Activated T-helper 1 cell treated with anti-CD3 and anti-CD28 coated beads, Interleukin-12 subunit alpha, Interleukin-12 subunit beta, Interleukin-2, Interleukin-4 antibody, amounts not matched to agents 30 ng/mL and 10 ng/mL and 1 ng/mL, durations not matched to agents 14 hours and 24 hours and 36 hours (primary cell): ENCODE data around the gene AR. TPM values are rescaled to one million over a fixed set of nuclear protein-coding genes. Genes with fewer than 3 reads are reported as not detected.

Experiments
- DNase-seq: peaks from one replicate; pipeline ENCODE4 v3.0.0; 2021; ENCODE audit warnings: low spot score
- H3K27ac Mint-ChIP-seq: one replicate; pipeline ENCODE4 v1.8.0; 2021; ENCODE audit warnings: mild to moderate bottlenecking, mixed read lengths
- H3K27me3 Mint-ChIP-seq: one replicate; pipeline ENCODE4 v1.8.0; 2022; ENCODE audit warnings: mild to moderate bottlenecking, moderate library complexity, mixed read lengths; ENCODE audit not compliant: insufficient read depth
- H3K36me3 Mint-ChIP-seq: one replicate; pipeline ENCODE4 v1.8.0; 2021; ENCODE audit warnings: low read depth, mixed read lengths
- H3K4me1 Mint-ChIP-seq: one replicate; pipeline ENCODE4 v1.8.0; 2021; ENCODE audit warnings: low read depth, mixed read lengths
- H3K4me3 Mint-ChIP-seq: one replicate; pipeline ENCODE4 v1.8.0; 2021; ENCODE audit warnings: mild to moderate bottlenecking, moderate library complexity, mixed read lengths
- H3K9me3 Mint-ChIP-seq: one replicate; pipeline ENCODE4 v1.8.0; 2021; ENCODE audit warnings: mixed read lengths
- intact Hi-C: fragments of 100-400 bp; cut with micrococcal nuclease; formaldehyde crosslinking; loops from one replicate; pipeline ENCODE4 v1.15.1; 2024
- total RNA-seq: library from RNA; stranded (reverse); gene quantifications from 2 replicates; pipeline ENCODE4 v1.2.3, GENCODE V29; 2022

AR gene, protein sequence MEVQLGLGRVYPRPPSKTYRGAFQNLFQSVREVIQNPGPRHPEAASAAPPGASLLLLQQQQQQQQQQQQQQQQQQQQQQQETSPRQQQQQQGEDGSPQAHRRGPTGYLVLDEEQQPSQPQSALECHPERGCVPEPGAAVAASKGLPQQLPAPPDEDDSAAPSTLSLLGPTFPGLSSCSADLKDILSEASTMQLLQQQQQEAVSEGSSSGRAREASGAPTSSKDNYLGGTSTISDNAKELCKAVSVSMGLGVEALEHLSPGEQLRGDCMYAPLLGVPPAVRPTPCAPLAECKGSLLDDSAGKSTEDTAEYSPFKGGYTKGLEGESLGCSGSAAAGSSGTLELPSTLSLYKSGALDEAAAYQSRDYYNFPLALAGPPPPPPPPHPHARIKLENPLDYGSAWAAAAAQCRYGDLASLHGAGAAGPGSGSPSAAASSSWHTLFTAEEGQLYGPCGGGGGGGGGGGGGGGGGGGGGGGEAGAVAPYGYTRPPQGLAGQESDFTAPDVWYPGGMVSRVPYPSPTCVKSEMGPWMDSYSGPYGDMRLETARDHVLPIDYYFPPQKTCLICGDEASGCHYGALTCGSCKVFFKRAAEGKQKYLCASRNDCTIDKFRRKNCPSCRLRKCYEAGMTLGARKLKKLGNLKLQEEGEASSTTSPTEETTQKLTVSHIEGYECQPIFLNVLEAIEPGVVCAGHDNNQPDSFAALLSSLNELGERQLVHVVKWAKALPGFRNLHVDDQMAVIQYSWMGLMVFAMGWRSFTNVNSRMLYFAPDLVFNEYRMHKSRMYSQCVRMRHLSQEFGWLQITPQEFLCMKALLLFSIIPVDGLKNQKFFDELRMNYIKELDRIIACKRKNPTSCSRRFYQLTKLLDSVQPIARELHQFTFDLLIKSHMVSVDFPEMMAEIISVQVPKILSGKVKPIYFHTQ
- not detected in 2 replicates for total RNA-seq

DNA sequence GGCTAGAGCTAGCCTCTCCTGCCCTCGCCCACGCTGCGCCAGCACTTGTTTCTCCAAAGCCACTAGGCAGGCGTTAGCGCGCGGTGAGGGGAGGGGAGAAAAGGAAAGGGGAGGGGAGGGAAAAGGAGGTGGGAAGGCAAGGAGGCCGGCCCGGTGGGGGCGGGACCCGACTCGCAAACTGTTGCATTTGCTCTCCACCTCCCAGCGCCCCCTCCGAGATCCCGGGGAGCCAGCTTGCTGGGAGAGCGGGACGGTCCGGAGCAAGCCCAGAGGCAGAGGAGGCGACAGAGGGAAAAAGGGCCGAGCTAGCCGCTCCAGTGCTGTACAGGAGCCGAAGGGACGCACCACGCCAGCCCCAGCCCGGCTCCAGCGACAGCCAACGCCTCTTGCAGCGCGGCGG is at the start of gene AR:
TSS of gene AR (plus strand) at position 204 of the 400 bp plus-strand sequence. CDS start 1,126 bp downstream, outside the sequence.
- no peak within 1 kb of the TSS for H3K27ac Mint-ChIP-seq
- intact Hi-C loops: no loop called here
- H3K27me3 Mint-ChIP-seq: peaks cover 17% of the 10 kb centered on the region
- H3K9me3 Mint-ChIP-seq: no peaks in the 10 kb centered on the region
- H3K4me1 Mint-ChIP-seq: no peaks in the 10 kb centered on the region
- DNase-seq: no peak
- H3K4me3 Mint-ChIP-seq: no peak within 1 kb of the TSS
- H3K36me3 Mint-ChIP-seq: no peaks in the 10 kb centered on the region

DNA sequence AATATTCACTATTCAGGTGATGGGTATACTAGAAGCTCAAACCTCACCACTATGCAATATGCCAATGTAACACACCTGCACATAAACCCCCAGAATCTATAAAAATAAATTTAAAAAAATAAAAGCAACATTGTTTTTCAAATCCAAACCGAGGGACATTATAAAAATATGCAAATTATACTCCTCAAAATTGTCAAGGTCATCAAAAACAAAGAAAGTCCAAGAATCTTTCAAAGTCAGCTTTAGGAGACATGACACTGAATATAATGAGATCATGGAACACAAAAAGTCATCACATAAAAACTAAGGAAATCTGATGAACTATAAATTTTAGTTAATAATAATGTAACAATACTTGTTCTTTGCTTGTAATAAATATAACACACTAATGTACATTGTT is 43.2 kb upstream of the AR start:
- intact Hi-C loops: no loop called here
- H3K4me1 Mint-ChIP-seq: no peaks in the 10 kb centered on the region
- no peak overlapping the region for H3K4me3 Mint-ChIP-seq
- no peaks in the 10 kb centered on the region for H3K36me3 Mint-ChIP-seq
- H3K9me3 Mint-ChIP-seq: no peaks in the 10 kb centered on the region
- no peak for DNase-seq
- H3K27me3 Mint-ChIP-seq: no peaks in the 10 kb centered on the region
- no peak overlapping the region for H3K27ac Mint-ChIP-seq

DNA sequence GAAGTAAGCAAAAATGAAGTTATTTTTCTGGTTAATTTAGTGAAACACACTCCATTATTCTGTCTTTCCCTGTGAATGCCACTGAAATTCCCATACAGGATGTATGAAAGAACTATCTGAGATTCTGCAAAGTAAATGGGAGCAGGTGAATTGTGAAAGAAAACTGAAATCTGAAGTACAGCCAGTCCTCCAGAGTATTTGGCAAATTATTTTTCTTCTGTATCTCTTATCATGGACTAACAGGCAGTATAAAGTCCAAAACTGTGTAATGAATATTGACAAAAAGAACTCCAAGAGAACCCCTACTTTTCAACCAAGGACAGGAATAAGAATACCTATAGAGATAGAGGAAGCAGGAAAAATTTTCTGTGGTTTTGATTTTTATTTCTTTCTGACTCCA is 40.8 kb upstream of the AR start:
- intact Hi-C loops: no loop called here
- no peaks in the 10 kb centered on the region for H3K27me3 Mint-ChIP-seq
- H3K36me3 Mint-ChIP-seq: no peaks in the 10 kb centered on the region
- no peak overlapping the region for H3K4me3 Mint-ChIP-seq
- H3K4me1 Mint-ChIP-seq: no peaks in the 10 kb centered on the region
- no peak overlapping the region for H3K27ac Mint-ChIP-seq
- no peak for DNase-seq
- no peaks in the 10 kb centered on the region for H3K9me3 Mint-ChIP-seq

DNA sequence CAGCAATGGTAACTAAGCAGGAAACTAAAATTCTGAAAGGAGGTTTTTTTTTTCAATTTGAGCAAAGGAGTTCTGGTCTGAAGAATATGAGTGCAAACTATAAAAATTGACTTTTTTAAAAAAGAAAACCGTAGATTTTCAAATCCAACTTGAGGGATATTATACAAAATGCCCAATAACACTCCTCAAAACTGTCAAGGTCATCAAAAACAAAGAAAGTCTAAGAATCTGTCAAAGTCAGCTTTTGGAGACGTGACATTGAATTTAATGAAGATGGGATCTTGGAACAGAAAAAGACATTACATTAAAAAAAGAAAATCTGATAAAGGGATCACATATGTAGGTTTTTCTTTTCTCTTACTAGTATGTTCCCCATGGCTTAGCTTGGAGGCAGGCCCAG is 40.4 kb upstream of the AR start:
- Mint-ChIP-seq H3K4me3 (no peak overlapping the region), H3K36me3 (no peaks in the 10 kb centered on the region), H3K27me3 (no peaks in the 10 kb centered on the region), H3K9me3 (no peaks in the 10 kb centered on the region), H3K4me1 (no peaks in the 10 kb centered on the region), H3K27ac (no peak overlapping the region)
- DNase-seq: no peak
- intact Hi-C loops: no loop called here

DNA sequence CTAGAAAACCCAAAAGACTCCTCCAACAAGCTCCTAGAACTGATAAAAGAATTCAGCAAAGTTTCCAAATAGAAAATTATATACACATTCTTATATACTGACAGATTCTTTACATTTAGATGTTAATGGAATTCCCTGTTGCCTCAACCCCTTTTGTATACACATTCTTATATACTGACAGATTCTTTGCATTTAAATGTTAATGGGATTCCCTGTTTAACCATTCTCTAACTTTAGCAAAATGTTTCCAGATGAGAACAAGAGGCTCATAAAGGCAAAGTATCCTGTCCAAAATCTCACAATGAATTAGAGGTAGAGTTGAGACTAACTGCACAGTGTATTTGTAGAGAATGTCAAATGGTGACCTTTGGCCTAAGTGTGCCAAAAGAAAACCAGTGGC is 23.1 kb upstream of the AR start:
- intact Hi-C loops: no loop called here
- H3K9me3 Mint-ChIP-seq: no peaks in the 10 kb centered on the region
- H3K4me3 Mint-ChIP-seq: no peak overlapping the region
- H3K4me1 Mint-ChIP-seq: no peaks in the 10 kb centered on the region
- no peak for DNase-seq
- no peaks in the 10 kb centered on the region for H3K36me3 Mint-ChIP-seq
- no peak overlapping the region for H3K27ac Mint-ChIP-seq
- H3K27me3 Mint-ChIP-seq: no peaks in the 10 kb centered on the region

DNA sequence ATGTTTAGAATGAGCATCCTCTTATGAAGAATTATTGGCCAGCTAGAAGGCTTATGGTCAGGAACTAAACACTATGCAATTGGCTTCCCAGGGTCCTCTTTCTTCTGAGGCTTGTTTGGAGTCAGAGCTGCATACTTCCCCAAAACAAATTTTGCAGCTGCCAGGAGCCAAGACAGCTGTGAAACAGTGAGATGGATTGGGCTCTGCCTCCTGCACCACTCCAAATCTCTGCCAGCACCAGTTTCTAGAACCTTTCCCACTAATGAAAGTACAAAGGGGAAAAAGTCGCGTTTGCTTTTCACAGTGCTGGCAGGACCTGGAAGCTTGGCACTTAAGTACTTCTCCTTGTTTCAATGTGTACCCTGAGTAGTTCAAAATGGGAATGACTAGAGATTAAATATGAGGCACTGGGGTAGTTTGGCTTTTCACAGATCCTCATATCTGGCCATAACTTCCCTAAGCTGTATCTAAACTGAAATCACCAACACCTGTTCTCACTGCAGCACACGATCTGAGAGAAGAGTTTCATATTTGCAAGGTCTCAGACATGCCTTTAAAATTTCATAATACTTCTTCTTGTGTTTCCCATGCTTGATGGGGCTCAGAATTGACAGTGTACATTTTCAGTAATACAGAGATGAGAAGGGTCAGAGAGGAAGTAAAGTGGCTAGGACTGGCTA is 20.7 kb upstream of the AR start:
- DNase-seq: no peak
- intact Hi-C loops: no loop called here
- Mint-ChIP-seq H3K4me1 (no peaks in the 10 kb centered on the region), H3K9me3 (no peaks in the 10 kb centered on the region), H3K27me3 (no peaks in the 10 kb centered on the region), H3K36me3 (no peaks in the 10 kb centered on the region), H3K27ac (no peak overlapping the region), H3K4me3 (no peak overlapping the region)

DNA sequence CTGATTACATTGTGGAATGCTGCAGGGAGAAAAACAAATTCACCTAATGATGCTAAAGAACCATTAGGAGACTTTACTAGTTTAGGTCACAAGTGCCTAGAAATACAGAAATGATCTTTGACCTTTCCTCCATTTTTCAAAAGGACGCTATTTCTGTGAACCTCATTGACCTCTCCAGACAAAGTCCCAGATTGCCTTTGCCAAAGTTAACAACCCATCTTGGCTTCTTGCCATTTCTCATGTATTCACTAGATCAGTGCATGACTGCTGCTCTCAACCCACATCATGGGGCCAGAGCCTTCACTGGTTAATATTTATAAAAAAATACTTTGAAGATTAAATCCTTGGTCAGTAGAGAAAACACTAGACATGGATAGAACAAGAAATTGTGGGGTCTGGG is 19.9 kb upstream of the AR start:
- Mint-ChIP-seq H3K4me1 (no peaks in the 10 kb centered on the region), H3K27ac (no peak overlapping the region), H3K4me3 (no peak overlapping the region), H3K36me3 (no peaks in the 10 kb centered on the region), H3K9me3 (no peaks in the 10 kb centered on the region), H3K27me3 (no peaks in the 10 kb centered on the region)
- no peak for DNase-seq
- intact Hi-C loops: no loop called here

DNA sequence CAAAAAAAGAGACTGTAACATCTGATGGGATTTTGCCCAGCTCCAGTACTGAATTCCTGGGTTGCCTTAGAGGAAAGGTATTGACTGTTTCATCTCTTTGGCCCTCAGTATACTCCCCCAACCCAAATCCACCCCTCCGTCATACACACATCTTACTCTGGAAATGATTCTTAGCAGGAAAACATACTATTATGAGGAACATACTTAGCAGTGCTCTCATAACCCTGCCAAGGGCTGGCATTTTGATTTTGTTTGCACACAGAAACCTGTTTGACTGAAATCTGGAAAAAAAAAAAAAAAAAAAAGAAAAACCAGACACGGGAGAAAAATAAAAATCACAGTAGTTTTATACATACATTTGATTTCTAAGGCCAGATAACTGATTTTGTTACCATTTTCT is 19.4 kb upstream of the AR start:
- Mint-ChIP-seq H3K27me3 (no peaks in the 10 kb centered on the region), H3K36me3 (no peaks in the 10 kb centered on the region), H3K9me3 (no peaks in the 10 kb centered on the region), H3K4me1 (no peaks in the 10 kb centered on the region), H3K4me3 (no peak overlapping the region), H3K27ac (no peak overlapping the region)
- intact Hi-C loops: no loop called here
- no peak for DNase-seq

DNA sequence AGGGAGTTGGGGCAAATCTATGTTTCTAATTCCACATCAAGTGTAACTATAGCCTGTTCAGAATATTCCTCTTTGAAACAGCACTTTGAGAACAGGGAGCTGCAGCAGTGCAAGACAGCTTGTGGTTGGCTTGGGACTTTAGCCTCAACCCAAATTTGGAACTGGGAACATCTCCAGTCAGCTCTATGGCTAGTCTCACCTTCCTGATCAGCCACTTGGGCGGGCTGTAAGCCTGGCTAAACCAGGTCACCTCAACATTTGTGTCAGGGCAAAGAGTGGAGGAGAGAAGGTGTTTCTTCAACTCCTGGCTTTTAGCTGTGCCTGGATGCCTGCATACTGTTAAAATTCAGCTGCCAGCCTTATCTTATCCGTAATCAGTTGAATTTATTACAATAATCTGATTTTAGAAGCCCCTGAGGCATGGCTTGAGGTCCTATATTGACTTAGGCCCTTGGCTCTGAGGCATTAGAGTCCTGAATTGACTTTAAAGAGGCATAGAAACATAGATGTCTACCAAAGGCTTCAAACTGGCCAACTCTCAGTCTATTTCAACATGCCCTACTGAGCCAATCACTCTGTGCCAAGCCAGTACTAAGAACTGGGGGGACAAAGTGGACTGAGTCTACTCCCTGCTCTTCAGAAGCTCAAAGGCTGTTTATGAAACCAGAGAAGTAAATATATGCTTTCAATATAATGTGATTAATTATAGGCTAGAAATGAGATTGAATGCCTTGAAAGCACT is 18.7 kb upstream of the AR start:
- Mint-ChIP-seq H3K9me3 (no peaks in the 10 kb centered on the region), H3K36me3 (no peaks in the 10 kb centered on the region), H3K4me1 (no peaks in the 10 kb centered on the region), H3K27ac (no peak overlapping the region), H3K4me3 (no peak overlapping the region), H3K27me3 (no peaks in the 10 kb centered on the region)
- intact Hi-C loops: no loop called here
- no peak for DNase-seq

DNA sequence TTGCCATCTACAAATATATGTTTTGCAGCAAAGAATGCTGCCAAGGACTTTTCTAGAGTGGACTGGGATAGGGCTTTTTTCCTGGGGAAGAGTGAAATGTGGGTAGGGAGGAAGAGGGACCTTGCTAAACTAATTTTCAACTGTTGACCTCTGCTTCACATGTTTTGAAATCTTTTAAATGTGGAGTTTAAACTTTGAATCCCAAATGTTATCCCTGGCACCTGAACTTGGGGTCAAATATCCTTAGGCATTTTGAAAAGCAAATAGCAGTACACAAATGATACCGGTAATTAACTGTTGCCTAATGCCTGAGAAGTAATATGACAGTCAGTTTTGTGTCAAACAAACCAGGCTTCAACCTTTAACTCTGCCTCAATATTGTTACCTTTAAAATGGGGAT is 7.3 kb upstream of the AR start:
- intact Hi-C loops: no loop called here
- Mint-ChIP-seq H3K27me3 (peaks cover 2% of the 10 kb centered on the region), H3K4me3 (no peak overlapping the region), H3K36me3 (no peaks in the 10 kb centered on the region), H3K9me3 (no peaks in the 10 kb centered on the region), H3K27ac (no peak overlapping the region), H3K4me1 (no peaks in the 10 kb centered on the region)
- no peak for DNase-seq

DNA sequence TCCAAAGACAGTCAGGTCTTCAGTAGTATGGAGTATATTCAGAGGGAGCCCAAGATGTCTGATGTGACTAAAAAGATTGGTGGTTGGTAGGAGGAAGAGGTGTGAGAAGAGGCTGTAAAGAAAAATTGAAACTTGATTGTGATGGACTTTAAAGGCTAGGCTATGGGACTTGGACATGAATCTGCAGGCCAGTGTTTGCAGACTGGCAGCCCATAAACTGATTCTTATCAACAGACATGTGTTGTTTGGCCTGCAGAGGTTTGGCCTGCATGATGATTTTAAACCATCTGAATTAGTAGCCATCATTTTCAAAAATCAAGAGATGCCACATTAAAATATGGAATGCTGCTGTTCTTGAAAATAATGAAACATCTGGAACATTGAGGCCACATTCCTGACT is 5.4 kb upstream of the AR start:
- Mint-ChIP-seq H3K27ac (no peak overlapping the region), H3K9me3 (no peaks in the 10 kb centered on the region), H3K4me1 (no peaks in the 10 kb centered on the region), H3K27me3 (peaks cover 2% of the 10 kb centered on the region), H3K4me3 (no peak overlapping the region), H3K36me3 (no peaks in the 10 kb centered on the region)
- intact Hi-C loops: no loop called here
- DNase-seq: no peak

DNA sequence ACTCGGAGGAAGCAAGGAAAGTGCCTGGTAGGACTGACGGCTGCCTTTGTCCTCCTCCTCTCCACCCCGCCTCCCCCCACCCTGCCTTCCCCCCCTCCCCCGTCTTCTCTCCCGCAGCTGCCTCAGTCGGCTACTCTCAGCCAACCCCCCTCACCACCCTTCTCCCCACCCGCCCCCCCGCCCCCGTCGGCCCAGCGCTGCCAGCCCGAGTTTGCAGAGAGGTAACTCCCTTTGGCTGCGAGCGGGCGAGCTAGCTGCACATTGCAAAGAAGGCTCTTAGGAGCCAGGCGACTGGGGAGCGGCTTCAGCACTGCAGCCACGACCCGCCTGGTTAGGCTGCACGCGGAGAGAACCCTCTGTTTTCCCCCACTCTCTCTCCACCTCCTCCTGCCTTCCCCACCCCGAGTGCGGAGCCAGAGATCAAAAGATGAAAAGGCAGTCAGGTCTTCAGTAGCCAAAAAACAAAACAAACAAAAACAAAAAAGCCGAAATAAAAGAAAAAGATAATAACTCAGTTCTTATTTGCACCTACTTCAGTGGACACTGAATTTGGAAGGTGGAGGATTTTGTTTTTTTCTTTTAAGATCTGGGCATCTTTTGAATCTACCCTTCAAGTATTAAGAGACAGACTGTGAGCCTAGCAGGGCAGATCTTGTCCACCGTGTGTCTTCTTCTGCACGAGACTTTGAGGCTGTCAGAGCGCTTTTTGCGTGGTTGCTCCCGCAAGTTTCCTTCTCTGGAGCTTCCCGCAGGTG is 637 bp downstream of the AR start:
- no peak for DNase-seq
- Mint-ChIP-seq H3K27me3 (peaks cover 17% of the 10 kb centered on the region), H3K27ac (no peak overlapping the region), H3K9me3 (no peaks in the 10 kb centered on the region), H3K4me1 (no peaks in the 10 kb centered on the region), H3K4me3 (no peak overlapping the region), H3K36me3 (no peaks in the 10 kb centered on the region)
- intact Hi-C loops: no loop called here
